Inferior parietal cortex (tissue), 1 donor: ENCODE results near the gene ST6GALNAC2.

Experiments used
- DNase-seq: peaks from one replicate; pipeline ENCODE4 v3.0.0-alpha.2; 2016; ENCODE audit errors: extremely low spot score

The ST6GALNAC2 gene

DNA sequence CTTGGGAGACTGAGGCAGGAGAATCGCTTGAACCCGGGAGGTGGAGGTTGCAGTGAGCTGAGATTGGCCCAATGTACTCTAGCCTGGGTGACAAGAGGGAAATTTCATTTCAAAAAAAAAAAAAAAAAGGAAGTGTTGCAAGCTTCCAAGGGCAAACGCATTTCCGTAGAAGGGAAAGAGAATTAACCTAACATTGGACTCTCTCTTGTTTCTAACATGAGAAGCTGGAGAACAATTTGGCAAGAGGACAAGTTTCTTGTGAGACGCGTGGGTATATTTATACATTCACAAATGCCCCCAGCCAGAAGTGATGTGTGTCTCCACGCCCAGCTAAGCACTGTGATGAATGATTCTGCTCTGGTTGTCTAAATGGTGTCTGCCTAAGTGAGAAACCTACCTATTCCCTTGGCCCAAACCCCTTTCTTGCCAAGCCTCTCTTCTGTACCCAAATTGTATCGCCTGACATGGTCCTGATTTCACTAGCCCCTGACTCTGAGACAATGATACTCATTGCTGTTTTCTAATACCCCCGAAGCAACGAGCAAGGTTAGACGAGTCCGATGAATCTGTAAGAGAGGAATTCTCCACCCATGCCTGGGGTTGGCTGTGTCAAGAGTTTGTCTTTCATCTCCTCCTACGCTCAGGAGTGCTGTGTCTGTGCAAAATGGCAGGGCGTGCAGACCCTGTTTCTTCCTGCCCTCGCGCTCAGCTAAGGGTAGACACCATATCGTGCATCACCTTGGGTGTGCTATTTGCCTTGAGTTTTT, 14.2 kb upstream of the ST6GALNAC2 start:
- DNase-seq: no peak

- peak; percentile 38 for DNase-seq
These were observed 12.4 kb upstream of the ST6GALNAC2 start for GRCh38 chr17:76598004-76598439.

GRCh38 chr17:76597156-76598003, 11.7 kb upstream of the ST6GALNAC2 start:
- no peak for DNase-seq

DNA sequence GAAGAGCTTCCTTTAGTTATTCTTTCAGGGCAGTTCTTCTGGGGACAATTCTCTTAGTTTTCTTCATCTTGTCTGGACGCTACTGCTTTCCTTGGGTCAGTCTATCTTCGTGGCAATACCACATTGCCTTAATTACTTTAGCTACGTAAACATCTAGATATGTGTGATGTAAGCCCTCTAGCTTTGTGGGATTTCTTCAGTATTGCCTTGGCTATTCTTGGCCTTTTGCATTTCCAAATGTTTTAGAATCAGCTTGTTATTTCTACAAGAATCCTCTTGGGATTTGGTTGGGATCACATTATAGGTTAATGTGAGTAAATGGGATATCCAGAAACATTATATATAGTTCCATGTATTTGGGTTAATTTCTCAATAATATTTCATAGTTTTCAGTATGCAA, 9.0 kb upstream of the ST6GALNAC2 start:
- no peak for DNase-seq

GRCh38 chr17:76593959-76594358, 8.3 kb upstream of the ST6GALNAC2 start:
- no peak for DNase-seq

DNA sequence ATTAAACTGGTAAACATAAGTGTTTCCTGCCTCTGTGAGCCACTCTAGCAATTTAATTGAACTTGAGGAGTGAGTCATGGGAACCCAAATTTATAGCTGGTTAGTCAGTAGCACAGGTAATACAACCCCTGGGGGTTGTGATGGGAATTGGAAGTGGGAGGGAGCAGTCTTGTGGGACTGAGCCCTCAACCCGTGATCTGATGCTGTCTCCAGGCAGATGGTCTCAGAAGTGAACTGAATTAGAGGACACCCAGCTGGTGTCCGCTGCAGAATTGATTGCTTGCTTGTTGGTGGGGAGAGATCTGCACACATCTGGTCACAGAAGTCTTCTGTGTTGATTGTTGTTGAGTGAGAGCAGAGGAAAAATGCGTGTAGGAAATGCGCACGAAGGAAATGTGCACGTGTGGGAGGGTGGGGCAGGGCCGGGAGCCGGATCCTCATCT, 7.7 kb upstream of the ST6GALNAC2 start:
- no peak for DNase-seq

- no peak for DNase-seq
These were observed 2.5 kb upstream of the ST6GALNAC2 start for GRCh38 chr17:76588182-76588581.

GRCh38 chr17:76586741-76587487, 1.3 kb upstream of the ST6GALNAC2 start:
- no peak for DNase-seq

DNA sequence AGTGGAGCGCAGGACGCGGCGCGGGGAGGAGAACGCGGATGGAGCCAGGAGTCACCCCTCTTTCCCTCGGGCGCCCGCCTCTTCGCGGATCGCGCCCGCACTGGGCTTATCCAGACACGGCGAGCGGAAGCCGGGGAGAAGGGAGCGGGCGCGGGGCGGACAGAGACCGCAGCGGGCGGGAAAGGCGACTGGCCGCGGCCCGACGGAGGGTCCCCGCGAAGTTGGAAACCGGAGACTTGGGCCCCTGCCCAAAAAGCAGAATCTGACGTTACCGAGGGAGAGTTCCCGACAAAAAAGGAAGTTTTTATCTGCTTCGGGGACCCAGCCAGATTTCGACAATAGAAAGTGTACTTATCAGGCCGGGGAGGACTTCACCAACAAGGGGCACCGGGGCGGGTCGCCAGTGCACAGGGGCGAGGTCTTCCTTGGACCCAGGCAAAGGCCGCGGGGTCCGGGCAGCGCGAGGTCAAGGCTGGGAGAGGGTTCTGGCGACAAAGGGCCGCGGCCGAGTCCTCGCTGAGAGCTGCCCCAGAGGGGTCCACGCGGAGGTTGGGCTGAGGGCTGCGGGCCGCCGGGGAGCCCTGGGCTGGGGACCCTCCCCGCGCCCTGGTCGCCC, 519 bp downstream of the ST6GALNAC2 start:
- no peak for DNase-seq

DNA sequence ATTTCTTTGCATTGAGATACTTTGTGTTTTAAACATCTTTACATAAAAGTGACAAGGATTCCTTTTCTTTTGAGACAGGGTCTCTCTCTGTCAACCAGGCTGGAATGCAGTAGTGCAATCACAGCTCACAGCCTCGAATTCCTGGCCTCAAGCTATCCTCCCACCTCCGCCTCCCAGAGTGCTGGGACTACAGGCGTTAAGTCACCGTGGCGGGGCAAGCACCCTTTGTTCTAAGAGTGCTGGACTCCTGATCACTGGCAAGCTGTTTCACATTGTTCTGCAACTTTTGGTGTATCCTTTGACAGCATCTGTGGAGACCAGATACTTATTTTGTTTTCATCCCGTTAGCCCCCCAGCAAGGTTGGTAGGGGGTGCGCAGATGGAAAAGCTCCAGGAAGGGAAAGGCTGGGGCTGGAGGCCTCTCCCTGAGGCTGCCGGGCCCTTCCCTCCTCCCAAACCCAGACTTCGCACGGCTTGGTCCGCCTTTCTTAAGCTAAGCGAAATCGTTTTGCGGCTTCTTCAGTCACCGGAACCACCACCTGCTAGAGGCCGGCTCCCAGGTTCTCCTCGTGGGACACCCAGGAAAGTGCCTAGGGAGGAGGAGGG, 1.1 kb downstream of the ST6GALNAC2 start:
- no peak for DNase-seq

DNA sequence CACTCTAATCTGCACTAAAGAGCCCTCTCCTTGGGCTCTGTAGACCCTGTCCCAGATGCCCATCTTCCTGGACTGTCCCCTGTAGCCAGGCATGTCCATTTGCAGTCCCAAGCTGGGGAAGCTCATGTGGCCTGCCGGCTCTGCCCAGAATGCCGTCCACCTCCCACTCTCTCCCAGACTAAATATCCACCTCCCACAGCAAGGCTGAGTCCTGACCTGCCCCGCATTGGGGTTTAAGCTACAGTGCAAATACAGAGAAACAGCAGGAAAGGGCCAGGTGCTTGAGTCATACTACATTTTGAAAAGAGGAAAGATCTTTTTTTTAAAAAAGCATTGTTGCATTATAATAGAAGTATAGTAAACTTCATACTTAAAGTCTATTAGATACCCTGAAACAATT, 3.0 kb downstream of the ST6GALNAC2 start:
- no peak for DNase-seq

- DNase-seq: no peak
These were observed 4.1 kb downstream of the ST6GALNAC2 start for GRCh38 chr17:76581515-76581914.

- DNase-seq: no peak
These were observed 6.4 kb downstream of the ST6GALNAC2 start for GRCh38 chr17:76579281-76579680.

DNA sequence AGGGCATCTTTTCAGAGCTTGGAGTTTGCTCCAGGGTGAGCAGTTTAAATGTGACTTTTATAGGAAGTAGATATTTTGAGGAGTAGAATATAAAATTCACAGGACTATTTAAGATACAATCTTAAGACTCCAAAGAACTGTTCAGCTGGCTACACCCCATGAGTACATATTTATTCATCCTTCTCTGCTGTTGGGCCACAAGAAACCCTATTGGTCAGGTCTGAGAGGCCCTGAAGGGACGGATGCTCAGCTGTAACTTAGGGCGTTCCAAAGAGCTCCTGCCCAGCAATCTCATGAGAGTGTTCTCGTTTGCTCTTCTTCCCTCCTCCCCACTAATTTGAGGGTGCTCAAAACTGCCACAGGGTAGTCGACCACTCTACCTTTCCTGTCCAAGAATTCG, 7.3 kb downstream of the ST6GALNAC2 start:
- no peak for DNase-seq

- no peak for DNase-seq
These were observed 7.8 kb downstream of the ST6GALNAC2 start for GRCh38 chr17:76577876-76578275.

DNA sequence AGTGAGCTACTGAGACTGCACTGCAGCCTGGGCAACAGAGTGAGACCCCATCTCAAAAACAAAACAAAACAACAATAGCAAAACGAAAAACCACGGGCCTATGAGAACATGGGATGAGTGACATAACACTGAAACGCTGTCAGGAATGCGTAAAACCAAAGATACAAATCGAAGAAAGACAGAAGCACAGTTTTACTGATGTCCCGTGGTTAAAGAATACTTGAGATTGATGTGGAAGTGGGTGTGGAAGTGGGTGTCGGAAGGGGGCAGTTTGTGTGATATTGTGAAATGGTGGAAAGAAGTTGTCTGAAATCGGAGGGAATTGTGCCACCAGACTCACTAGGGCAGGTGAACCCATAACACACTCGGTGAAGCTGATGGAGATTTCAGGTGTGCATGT, 9.5 kb downstream of the ST6GALNAC2 start:
- no peak for DNase-seq

- DNase-seq: no peak
These were observed 10.1 kb downstream of the ST6GALNAC2 start for GRCh38 chr17:76575570-76575969.

DNA sequence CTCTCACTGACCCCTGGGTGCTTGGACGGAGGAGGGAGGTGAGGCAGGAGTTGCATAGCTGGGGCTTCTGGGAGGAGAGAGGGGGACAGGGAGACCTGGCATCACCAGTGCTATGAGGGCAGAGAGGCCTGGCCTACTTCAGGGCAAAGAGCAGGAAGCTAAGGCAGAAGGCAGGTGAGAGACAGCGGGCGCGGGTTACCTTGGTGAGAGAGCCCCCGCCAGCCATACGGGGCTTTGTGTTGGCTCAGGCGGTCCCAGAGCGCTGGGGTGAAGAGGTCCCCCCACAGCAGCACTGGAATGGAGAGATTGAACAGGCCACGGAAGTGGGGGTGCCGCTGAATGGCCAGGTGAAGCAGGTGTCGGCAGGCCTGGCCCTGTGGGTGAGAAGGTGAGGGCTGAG, 11.5 kb downstream of the ST6GALNAC2 start:
- no peak for DNase-seq

DNA sequence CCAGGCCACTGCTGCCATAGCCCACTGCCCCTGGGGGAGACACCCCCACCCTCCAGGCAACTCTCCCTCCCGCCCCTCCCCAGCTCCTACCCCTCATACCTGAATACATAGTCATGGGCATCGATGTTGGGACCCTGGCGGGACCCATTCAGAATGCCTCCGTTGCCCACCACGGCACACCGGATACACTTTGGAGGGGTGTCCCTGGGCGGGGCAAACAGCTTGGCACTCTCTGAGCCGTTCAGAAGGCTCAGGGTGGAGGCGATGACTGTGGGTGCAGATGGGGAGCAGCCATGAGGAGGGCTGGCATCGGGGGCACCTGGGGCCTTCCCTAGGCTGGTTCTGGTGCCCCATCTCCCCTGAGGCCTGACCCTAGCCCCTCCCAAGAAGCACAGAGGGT, 12.6 kb downstream of the ST6GALNAC2 start:
- DNase-seq: no peak

GRCh38 chr17:76572201-76572910, 13.3 kb downstream of the ST6GALNAC2 start:
- no peak for DNase-seq
